Measurements from ENCODE around the gene PRSS33. TPM values are rescaled to one million over a fixed set of nuclear protein-coding genes. Genes with fewer than 3 reads are reported as not detected.

Gene PRSS33
- total and polyA plus RNA-seq, 2 of the 8 experiments (the other 6 are each of a cell fraction or from before 2014, with no cell fraction given): 0.09 TPM; not detected in 1

GRCh38 chr16:2833776-2834175, 46.4 kb upstream of the PRSS33 start:
- H2AK5ac ChIP-seq (ENCODE audit: low read depth, low read length): no peak overlapping the region
- DNase-seq (ENCODE audit: low read depth in 1 of 2, low spot score in 2 of 2) (no peak), FAIRE-seq (no peak)
- H3K4me3 ChIP-seq (ENCODE audit: extremely low read depth in 1 of 4, insufficient read depth in 2 of 4, low read depth in 3 of 4, low read length in 4 of 4): no peak overlapping the region
- no peak overlapping the region for H3K9ac ChIP-seq (replicated peaks in 1 of 4; ENCODE audit: extremely low read depth in 1 of 4, low read depth in 3 of 4, low read length in 3 of 4)
- H3K4ac ChIP-seq (replicated peaks; ENCODE audit: insufficient read length, low read depth, low read length): no peak overlapping the region
- H4K91ac ChIP-seq (replicated peaks; ENCODE audit: insufficient read length, low read length): no peak overlapping the region
- H3K18ac ChIP-seq (ENCODE audit: extremely low read depth, low read length): no peak overlapping the region
- no peak overlapping the region for H2AFZ ChIP-seq (ENCODE audit: low read length)
- H3K56ac ChIP-seq (replicated peaks; ENCODE audit: insufficient read length, low read depth, low read length): no peak overlapping the region
- H3K27me3 ChIP-seq (replicated peaks in 1 of 4; ENCODE audit: control insufficient read depth in 3 of 4, extremely low read depth in 1 of 4, insufficient read depth in 3 of 4, low read length in 3 of 4): peaks cover 0 to 2% (median 0%) of the 10 kb centered on the region in 4 experiments; a peak in 1 of 7 replicates
- no peak overlapping the region for H2BK120ac ChIP-seq (replicated peaks; ENCODE audit: low read depth, low read length)
- H4K20me1 ChIP-seq (replicated peaks in 1 of 2; ENCODE audit: control insufficient read depth in 1 of 2, insufficient read depth in 2 of 2, low read length in 2 of 2): peaks cover 0 to 2% of the 10 kb centered on the region in 2 experiments
- H3K23ac ChIP-seq (ENCODE audit: insufficient read length): no peak overlapping the region
- no peaks in the 10 kb centered on the region for H3K9me3 ChIP-seq (ENCODE audit: insufficient read depth in 2 of 2, low read depth in 1 of 2, low read length in 1 of 2)
- peaks cover 14% of the 10 kb centered on the region; the same call in 1 of the 2 replicates for H3K23me2 ChIP-seq (ENCODE audit: low read depth, low read length)
- H2BK12ac ChIP-seq (ENCODE audit: low read depth, low read length): no peak overlapping the region
- no peak overlapping the region for H3K27ac ChIP-seq (ENCODE audit: low read depth, low read length)
- TF ChIP-seq EGR1 (IDR thresholded peaks at IDR 0.05; ENCODE audit: borderline replicate concordance, low read depth, low read length) (no peak), MAFK (IDR thresholded peaks at IDR 0.05; ENCODE audit: low read depth, low read length) (no peak), TAF7 (optimal IDR thresholded peaks at IDR 0.05; ENCODE audit: borderline replicate concordance, low read depth, low read length) (no peak), MAX (IDR thresholded peaks at IDR 0.05) (no peak), JUN (IDR thresholded peaks at IDR 0.05; ENCODE audit: low read depth, low read length) (no peak)
- no peak overlapping the region for H3K14ac ChIP-seq (ENCODE audit: insufficient read length)
- no peak overlapping the region for H3K4me2 ChIP-seq (ENCODE audit: insufficient read depth in 1 of 2, low read depth in 2 of 2, low read length in 2 of 2)
- H2BK20ac ChIP-seq (ENCODE audit: low read length): no peak overlapping the region
- H2BK15ac ChIP-seq (ENCODE audit: low read length): no peak overlapping the region
- no peaks in the 10 kb centered on the region for H3K79me1 ChIP-seq (ENCODE audit: low read depth, low read length)
- no peaks in the 10 kb centered on the region for H3K36me3 ChIP-seq (ENCODE audit: control insufficient read depth in 2 of 4, insufficient read depth in 4 of 4, low read length in 3 of 4)
- no peaks in the 10 kb centered on the region for H3K79me2 ChIP-seq (ENCODE audit: control insufficient read depth in 1 of 2, insufficient read depth in 2 of 2, low read length in 2 of 2)
- 73% methylated on average over 7 of the region's 7 CpGs; no CpG with 5 or more reads in 1 of the 2 experiments for WGBS, 2 experiments (ENCODE audit: extremely low coverage in 1 of 2, insufficient coverage in 1 of 2, insufficient read length in 1 of 2, insufficient replicate concordance in 2 of 2, low coverage in 1 of 2, low lambda C conversion rate in 2 of 2, missing lambda C conversion rate in 1 of 2)
- ChIA-PET POLR2A (ENCODE audit: partially characterized antibody) (no interaction called here), CTCF (ENCODE audit: partially characterized antibody) (interaction anchor here (0.6 to 0.8 kb wide), 2 partner anchors 9 to 776 kb away, joined by 3 to 4 read pairs; no protein-coding TSS in a partner anchor)
- no peak overlapping the region for H4K5ac ChIP-seq (ENCODE audit: insufficient read length, low read depth, low read length)
- no peak overlapping the region for H4K8ac ChIP-seq (ENCODE audit: extremely low read depth, insufficient read depth, low read length)
- peaks cover 0 to 9% (median 2%) of the 10 kb centered on the region in 4 experiments; a peak in 5 of 7 replicates for H3K4me1 ChIP-seq (replicated peaks in 1 of 4; ENCODE audit: control insufficient read depth in 3 of 4, insufficient read depth in 4 of 4, low read length in 3 of 4)
- no peak overlapping the region for H2BK5ac ChIP-seq (ENCODE audit: low read depth, low read length)
